Stimulated activated naive CD8-positive, alpha-beta T cell treated with anti-CD3 and anti-CD28 coated beads, Interleukin-15, amount 100 ng/mL, for 72 hours (primary cell): ENCODE results near the gene CLCN4.

ENCODE experiments used
- ATAC-seq: fragments of 150-1000 bp; cut with Tn5 transposase; 2 replicates; pipeline ENCODE4 v1.10.0; 2021; ENCODE audit warnings: mild to moderate bottlenecking, moderate library complexity
- DNase-seq, 2 donors: peaks; one replicate each; pipeline ENCODE4 v3.0.0; 2021 to 2022
- H3K27ac Mint-ChIP-seq, 2 donors: one replicate each; pipeline ENCODE4 v1.8.0; 2022; ENCODE audit warnings: mild to moderate bottlenecking in 2 of 2, mixed read lengths in 2 of 2, moderate library complexity in 2 of 2
- H3K27me3 Mint-ChIP-seq: one replicate; pipeline ENCODE4 v1.8.0; 2022; ENCODE audit warnings: mixed read lengths
- H3K4me1 Mint-ChIP-seq: one replicate; pipeline ENCODE4 v1.8.0; 2022; ENCODE audit warnings: mild to moderate bottlenecking, mixed read lengths
- H3K4me3 Mint-ChIP-seq, 2 donors: one replicate each; pipeline ENCODE4 v1.8.0; 2022; ENCODE audit warnings: mild to moderate bottlenecking in 2 of 2, mixed read lengths in 2 of 2, moderate library complexity in 1 of 2
- H3K9me3 Mint-ChIP-seq, 2 donors: one replicate each; pipeline ENCODE4 v1.8.0; 2022; ENCODE audit warnings: mixed read lengths in 2 of 2

The CLCN4 gene

DNA sequence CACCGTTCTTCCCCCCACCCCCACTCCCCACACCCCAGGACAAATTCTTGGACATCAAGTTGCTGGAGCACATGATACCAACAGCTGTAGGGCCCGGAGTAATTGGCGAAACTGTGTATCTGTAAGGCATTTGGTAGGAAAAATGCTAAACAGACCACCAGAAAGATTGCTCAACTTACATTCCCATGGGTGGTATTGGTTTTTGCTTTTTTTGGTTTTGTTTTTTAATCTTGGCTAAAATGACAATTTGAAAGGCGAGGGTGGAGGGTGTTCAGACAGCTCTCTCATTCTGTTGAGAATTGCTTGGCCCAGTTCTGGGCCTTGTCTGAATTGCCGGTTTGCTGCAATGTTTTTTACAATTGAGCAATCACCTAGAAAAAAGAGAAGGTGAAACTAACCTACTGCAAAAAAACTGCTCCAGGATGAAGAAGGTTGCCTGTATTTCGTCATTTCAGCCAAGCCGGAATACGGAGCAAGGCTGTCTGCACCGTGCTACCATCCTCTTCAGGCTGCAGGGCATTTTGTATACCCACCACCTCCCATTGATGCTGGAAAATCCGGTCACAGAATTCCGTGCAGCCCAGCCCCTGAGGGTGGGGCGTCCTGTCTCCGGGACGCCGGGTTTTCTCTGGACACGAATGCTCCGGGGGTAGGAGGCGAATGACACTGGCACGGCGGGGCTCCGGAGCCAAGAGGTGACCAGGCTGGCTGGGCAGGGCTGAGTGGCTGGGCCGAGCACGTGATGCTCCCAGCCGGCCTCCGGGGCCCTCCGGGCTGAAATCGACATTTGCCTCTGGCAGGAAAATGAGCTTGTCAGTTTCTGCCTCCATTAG, at the start of gene CLCN4:
TSS of gene CLCN4 (plus strand) at position 777 of the 833 bp plus-strand sequence. CDS start 28,058 bp downstream, outside the sequence.
- H3K27me3 Mint-ChIP-seq = peaks cover 50% of the 10 kb centered on the region
- H3K4me1 Mint-ChIP-seq = peaks cover 13% of the 10 kb centered on the region
- ATAC-seq = peak; percentile 57
- peak within 1 kb of the TSS; percentile 56 to 59 for H3K4me3 Mint-ChIP-seq
- H3K9me3 Mint-ChIP-seq = no peaks in the 10 kb centered on the region
- H3K27ac Mint-ChIP-seq = peak within 1 kb of the TSS in 1 of 2 donors; percentile 91
- no peak for DNase-seq

DNA sequence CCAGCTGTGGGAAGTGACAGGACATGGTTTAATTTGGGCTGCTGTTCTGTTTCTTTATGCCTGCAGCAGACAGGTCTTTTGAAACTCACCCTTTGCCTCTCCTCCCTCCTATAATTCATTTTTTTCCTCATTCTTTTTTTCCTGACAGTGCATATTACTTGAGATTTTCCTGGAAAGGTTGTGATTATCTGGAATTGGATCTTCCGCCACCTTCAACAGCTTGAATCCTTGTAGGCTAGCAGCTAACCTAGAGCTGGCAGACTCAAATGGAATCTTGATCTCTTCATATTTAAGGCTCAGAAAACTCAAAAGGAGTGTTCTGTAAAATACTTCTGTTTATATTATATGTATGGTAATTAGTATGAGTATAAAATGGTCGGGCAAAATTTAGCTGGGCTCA, 49.3 kb upstream of the CLCN4 start:
- ATAC-seq (no peak), DNase-seq (no peak)
- no peak overlapping the region for H3K27ac Mint-ChIP-seq
- peak overlapping the region in 1 of 2 donors; percentile 56 for H3K4me3 Mint-ChIP-seq
- H3K4me1 Mint-ChIP-seq = peaks cover 68% of the 10 kb centered on the region
- no peaks in the 10 kb centered on the region for H3K27me3 Mint-ChIP-seq
- H3K9me3 Mint-ChIP-seq = no peaks in the 10 kb centered on the region

DNA sequence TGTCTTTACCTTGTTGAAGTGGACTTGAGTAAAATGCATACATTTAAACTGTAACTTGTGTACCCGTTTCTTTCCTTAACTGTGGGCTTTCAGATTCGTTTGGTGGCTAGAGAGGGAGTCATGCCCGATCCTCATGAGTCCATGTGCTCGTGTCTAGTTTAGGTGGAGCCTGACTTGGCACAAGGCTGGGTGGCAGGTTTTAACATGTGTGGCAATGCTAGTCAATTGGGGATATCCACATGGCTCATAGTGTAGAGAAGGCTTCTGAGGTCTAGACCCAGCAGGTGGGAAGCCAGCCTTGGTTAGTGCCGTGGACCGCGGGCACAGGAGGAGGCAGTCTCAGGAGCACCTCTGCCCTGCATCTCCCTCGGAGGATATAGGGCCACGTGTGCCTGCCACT, 48.5 kb upstream of the CLCN4 start:
- H3K4me3 Mint-ChIP-seq = peak overlapping the region in 1 of 2 donors; percentile 37
- no peak for DNase-seq
- ATAC-seq = no peak
- H3K27ac Mint-ChIP-seq = no peak overlapping the region
- H3K4me1 Mint-ChIP-seq = peaks cover 72% of the 10 kb centered on the region
- no peaks in the 10 kb centered on the region for H3K27me3 Mint-ChIP-seq
- H3K9me3 Mint-ChIP-seq = no peaks in the 10 kb centered on the region

DNA sequence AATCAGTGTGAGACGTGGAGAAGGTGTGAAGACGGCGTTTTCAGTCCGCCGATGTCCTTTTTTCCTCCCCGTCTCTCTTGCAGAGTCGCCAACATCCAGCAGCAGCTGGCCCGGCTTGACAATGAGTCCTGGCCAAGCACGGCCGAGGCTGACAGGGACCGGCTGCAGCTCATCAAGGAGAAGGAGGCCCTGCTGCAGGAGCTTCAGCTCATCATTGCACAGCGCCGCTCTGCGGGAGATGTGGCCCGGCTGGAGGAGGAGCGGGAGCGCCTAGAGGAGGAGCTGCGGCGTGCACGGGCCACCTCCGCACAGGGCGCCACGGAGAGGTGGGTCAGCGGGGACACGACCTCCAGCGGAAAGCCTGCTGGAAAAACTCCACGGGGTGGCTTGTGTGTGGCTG, 47.1 kb upstream of the CLCN4 start:
- ATAC-seq (no peak), DNase-seq (no peak)
- Mint-ChIP-seq H3K9me3 (no peaks in the 10 kb centered on the region), H3K4me3 (peak overlapping the region in 1 of 2 donors; percentile 78), H3K27me3 (no peaks in the 10 kb centered on the region), H3K27ac (peak overlapping the region; percentile 54 to 81), H3K4me1 (peaks cover 74% of the 10 kb centered on the region)

DNA sequence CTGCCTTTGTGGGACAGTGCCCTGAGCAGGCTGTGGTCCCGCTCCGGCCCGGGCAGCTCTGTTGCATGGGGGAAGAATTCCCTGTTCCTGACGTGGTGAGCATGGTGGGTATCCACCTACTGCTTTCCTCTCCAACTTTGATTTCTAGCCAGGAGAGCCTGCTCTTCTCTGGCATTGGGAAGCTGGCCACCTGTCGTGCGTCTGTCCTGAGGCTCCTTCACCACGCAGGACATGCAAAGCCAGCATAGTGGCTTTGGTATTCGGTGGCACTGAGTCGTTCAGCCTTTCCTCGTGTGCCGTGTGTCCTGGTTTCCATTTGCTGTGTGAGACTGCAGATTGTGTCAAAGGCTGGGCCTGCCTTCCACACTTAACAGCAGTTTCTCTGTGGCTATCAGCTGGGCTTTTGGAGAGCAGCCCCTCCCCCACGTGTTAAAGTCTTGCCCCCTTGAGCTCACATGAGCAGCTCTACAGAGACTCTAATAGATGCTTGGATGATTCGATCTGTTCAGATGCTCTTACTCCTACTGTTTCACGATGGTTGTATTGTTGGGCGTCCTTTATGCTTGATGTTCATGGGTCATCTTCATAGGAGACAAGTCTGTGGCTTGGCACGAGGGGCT, 46.3 kb upstream of the CLCN4 start:
- Mint-ChIP-seq H3K27ac (peak overlapping the region; percentile 96 to 97), H3K4me3 (peak overlapping the region; percentile 73 to 80), H3K4me1 (peaks cover 79% of the 10 kb centered on the region), H3K27me3 (no peaks in the 10 kb centered on the region), H3K9me3 (no peaks in the 10 kb centered on the region)
- peak; percentile 10 for ATAC-seq
- no peak for DNase-seq

DNA sequence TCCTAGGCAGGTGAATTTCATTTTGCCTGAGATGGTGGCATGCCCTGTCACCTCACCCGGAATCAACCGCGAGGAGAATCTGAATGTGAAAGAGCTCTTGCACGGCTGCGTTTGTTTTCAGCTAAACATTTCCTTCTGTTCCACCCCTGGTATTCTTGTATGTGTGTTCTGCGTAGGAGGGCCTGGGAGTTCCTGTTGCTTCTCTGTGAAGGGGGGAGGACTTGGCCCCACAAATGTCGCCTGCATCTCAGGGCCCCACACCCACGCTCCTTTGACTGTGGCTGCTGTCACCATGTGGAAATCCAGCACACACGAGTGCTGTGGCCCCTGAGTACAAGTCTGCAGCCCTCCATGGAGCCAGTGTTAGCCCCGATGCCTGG, 45.8 kb upstream of the CLCN4 start:
- peak overlapping the region; percentile 96 to 97 for H3K27ac Mint-ChIP-seq
- H3K9me3 Mint-ChIP-seq = no peaks in the 10 kb centered on the region
- peak overlapping the region; percentile 73 to 80 for H3K4me3 Mint-ChIP-seq
- ATAC-seq = peak; percentile 65
- H3K4me1 Mint-ChIP-seq = peaks cover 73% of the 10 kb centered on the region
- no peaks in the 10 kb centered on the region for H3K27me3 Mint-ChIP-seq
- DNase-seq = peak; percentile 48 to 66

DNA sequence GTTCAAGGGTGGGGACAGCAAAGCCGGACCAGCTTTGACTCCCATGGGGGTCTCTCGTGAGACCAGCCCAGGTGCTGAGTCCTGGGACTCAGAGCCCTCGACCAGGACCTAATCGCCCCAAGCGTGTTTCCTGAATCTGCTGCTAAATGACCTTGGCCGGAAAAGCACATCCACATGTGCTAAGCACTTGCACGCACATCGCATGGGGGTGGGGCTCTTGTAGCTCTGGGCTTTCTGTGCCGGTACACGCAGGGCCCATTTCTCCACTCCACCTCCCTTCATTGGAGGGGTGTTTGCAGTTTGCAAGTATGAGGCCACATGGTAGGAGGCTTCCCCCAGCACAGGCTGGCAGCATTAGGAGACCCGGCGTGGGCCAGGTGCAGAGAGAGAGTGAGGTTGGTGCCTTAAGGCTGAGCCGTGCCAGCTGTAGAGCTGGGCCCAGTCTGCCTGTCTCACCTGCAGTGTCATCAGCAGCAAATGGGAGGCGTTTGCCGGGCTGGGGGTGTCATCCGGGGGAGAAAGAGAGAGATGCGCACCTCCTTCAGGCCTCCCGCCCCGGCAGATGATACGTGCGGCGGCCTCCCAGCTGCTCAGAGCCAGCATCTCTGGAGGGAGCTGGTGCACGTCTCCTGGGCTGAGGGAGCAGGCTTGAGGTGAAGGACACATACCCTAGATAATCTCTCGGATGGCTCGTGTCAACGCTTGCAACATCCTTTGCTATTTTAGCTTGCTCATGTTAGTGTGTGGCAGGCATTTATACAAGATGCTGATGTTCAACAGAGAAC, 45.2 kb upstream of the CLCN4 start:
- peak overlapping the region; percentile 63 to 80 for H3K4me3 Mint-ChIP-seq
- DNase-seq (peak; percentile 51 to 59), ATAC-seq (peak; percentile 71)
- no peaks in the 10 kb centered on the region for H3K27me3 Mint-ChIP-seq
- no peaks in the 10 kb centered on the region for H3K9me3 Mint-ChIP-seq
- peak overlapping the region; percentile 74 to 97 for H3K27ac Mint-ChIP-seq
- peaks cover 67% of the 10 kb centered on the region for H3K4me1 Mint-ChIP-seq

DNA sequence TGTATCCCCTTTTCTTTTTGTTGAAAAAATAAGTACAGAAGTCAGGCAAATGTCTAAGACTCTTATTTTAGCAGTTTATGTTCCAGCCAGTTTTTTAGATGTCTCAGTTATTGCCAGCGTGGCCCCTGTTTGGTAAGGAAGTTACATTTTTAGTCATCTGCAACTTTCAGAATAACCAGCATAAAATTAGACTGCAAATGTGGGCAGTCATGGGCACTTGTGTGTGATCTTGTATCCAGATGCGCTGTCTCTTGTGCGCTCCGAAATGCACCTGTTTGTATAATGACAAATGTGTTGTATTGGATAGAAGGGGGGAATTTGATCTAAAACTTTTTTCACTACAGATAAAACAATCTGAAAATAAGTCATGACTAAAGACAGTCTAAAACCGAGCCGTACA, 44.3 kb upstream of the CLCN4 start:
- ATAC-seq (peak; percentile 29), DNase-seq (no peak)
- no peak overlapping the region for H3K27ac Mint-ChIP-seq
- H3K9me3 Mint-ChIP-seq = no peaks in the 10 kb centered on the region
- peak overlapping the region in 1 of 2 donors; percentile 39 for H3K4me3 Mint-ChIP-seq
- no peaks in the 10 kb centered on the region for H3K27me3 Mint-ChIP-seq
- peaks cover 60% of the 10 kb centered on the region for H3K4me1 Mint-ChIP-seq

DNA sequence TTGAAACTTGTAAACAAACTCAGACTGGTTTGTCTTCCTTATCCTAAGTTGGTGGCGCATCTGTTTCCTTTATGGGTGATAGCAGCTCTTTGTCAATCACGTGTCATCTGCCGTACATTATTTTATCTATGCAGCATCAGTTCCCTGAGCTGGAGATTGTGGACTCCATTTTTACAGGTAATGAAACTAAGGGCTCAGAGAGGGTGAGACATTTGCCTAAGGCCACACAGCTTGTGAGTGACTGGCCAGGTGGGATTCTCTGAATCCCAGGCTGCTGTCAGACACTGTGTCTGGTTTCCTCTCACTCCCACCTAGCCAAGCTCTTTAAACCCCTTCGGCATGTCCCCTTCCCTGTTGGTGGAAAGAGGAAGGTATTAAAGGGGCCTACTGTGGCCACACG, 41.7 kb upstream of the CLCN4 start:
- Mint-ChIP-seq H3K4me3 (no peak overlapping the region), H3K9me3 (no peaks in the 10 kb centered on the region), H3K27ac (no peak overlapping the region), H3K27me3 (no peaks in the 10 kb centered on the region), H3K4me1 (peaks cover 55% of the 10 kb centered on the region)
- no peak for ATAC-seq
- DNase-seq = no peak

DNA sequence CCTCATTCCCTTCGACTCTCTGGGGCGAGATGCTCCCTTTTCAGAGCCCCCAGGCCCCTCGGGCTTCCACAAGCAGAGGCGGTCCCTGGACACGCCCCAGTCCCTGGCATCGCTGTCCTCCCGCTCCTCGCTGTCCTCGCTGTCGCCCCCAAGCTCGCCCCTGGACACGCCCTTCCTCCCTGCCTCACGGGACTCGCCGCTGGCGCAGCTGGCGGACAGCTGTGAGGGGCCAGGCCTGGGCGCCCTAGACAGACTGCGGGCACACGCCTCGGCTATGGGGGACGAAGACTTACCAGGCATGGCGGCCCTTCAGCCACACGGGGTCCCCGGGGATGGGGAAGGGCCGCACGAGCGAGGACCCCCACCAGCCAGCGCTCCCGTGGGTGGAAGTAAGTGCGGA, 39.5 kb upstream of the CLCN4 start:
- Mint-ChIP-seq H3K27me3 (no peaks in the 10 kb centered on the region), H3K4me1 (peaks cover 58% of the 10 kb centered on the region), H3K4me3 (peak overlapping the region in 1 of 2 donors; percentile 41), H3K9me3 (no peaks in the 10 kb centered on the region), H3K27ac (peak overlapping the region in 1 of 2 donors; percentile 78)
- ATAC-seq (peak; percentile 31), DNase-seq (no peak)

DNA sequence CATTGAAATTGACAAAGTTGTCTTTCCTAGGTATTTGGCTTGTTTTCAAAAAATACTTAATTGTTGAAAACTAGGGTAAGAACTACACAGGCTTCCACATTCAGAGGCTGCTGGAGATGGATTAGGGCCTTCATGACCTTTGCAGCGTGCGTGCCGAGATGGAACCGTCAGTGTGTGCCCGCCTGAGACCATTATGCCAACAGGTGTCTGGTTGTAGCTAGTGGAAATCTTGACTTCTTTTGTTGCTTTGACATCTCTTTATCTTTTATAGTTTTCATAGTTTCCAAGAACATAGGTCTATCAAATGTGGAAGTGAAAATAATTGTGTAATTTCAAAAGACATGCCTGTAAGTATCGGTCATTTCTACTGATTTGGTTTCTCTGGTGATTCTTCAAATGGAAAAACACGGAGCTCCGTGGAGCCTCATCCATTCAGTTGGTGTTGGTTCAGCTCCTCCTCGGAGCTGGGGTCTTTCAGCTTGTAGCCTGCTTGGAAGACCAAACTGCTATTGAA, 38.9 kb upstream of the CLCN4 start:
- peaks cover 54% of the 10 kb centered on the region for H3K4me1 Mint-ChIP-seq
- no peak overlapping the region for H3K4me3 Mint-ChIP-seq
- DNase-seq (no peak), ATAC-seq (no peak)
- H3K27ac Mint-ChIP-seq = no peak overlapping the region
- no peaks in the 10 kb centered on the region for H3K27me3 Mint-ChIP-seq
- no peaks in the 10 kb centered on the region for H3K9me3 Mint-ChIP-seq

DNA sequence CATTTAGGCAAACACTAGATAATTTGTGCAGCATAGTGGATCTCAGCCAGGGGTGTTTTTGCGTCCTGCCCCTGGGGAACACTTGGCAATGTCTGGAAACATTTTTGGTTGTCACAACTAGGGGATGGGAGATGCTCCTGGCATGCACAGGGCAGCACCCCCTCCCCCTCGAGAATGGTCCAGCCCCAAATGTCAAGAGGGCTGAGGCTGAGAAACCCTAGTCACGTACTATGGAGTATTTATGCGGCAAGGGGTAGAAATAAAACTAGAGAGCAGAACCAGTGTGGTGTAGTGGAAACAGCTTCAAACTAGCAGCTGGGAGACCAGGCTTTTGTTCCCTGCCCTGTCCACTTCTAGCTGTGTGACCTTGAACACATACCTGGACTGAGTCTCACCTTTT, 38.2 kb upstream of the CLCN4 start:
- ATAC-seq (no peak), DNase-seq (no peak)
- peaks cover 54% of the 10 kb centered on the region for H3K4me1 Mint-ChIP-seq
- no peaks in the 10 kb centered on the region for H3K9me3 Mint-ChIP-seq
- H3K27me3 Mint-ChIP-seq = no peaks in the 10 kb centered on the region
- no peak overlapping the region for H3K27ac Mint-ChIP-seq
- no peak overlapping the region for H3K4me3 Mint-ChIP-seq

DNA sequence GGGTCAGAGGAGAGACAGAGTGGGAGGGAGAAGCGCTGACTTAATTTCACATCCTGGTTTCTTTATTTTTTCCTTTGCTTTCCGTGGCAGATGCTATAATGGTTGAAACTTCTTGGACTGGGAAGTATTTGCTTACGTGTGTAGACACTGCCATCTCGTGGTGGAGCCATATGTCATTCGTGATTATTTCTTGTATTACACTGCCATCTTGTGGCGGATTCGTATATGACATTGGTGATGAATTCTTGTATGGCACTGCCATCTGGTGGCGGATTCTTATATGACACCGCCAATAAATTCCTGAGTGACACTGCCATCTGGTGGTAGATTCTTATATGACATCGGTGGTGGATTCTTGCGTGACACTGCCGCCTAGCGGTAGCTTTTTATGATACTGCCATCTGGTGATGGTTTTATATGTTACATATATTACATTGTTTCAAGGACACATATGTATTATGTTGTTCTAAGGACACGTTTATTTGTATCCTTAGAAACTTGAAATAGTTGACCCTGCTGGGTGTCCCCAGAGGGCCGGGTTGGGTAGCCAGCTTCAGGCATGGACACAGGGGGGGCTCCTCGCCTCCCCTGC, 37.3 kb upstream of the CLCN4 start:
- H3K4me1 Mint-ChIP-seq = peaks cover 54% of the 10 kb centered on the region
- no peaks in the 10 kb centered on the region for H3K9me3 Mint-ChIP-seq
- peak; percentile 55 for ATAC-seq
- no peak overlapping the region for H3K4me3 Mint-ChIP-seq
- DNase-seq = peak; percentile 61 to 64
- H3K27me3 Mint-ChIP-seq = no peaks in the 10 kb centered on the region
- H3K27ac Mint-ChIP-seq = no peak overlapping the region

DNA sequence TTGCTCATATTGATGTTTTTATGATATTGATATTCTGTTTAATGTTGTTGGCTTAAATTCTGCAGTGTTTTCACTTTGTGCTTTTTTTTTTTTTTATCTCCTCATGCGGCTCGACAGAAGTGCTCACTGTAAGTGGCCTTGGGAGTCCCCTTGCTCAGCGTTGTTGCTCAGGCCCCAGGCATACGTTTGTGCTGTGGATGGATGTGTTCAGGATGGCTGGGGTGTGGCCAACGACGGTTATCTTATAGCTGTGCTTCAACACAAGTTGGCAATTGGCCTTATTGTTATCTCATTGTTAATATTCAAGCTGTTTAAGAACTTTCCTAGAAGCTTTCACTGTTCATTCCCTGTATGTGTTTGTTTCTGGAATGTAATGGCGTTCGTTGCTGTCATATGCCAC, 36.4 kb upstream of the CLCN4 start:
- no peak for ATAC-seq
- Mint-ChIP-seq H3K4me3 (no peak overlapping the region), H3K27ac (no peak overlapping the region), H3K9me3 (no peaks in the 10 kb centered on the region), H3K27me3 (no peaks in the 10 kb centered on the region), H3K4me1 (peaks cover 46% of the 10 kb centered on the region)
- DNase-seq = no peak

DNA sequence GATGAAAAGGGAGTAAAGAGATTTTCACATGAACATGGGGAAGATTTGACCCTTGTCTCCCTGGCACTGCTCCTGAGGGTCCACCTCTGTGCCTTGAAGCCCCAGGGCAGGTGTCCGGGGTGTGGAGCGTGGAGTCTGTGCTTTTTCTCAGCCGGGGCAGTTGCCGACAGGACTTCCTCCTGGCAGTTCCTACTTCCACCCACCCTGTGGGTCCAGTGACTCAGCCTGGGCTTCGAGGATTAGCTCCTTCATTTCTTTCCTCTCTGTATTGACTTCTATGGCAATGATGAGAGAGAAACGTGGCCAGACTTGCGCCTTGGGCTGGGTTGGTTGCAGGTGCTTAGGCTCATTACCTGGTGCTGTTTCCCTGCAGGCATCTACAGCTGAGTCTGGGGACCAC, 35.9 kb upstream of the CLCN4 start:
- H3K27me3 Mint-ChIP-seq = no peaks in the 10 kb centered on the region
- H3K27ac Mint-ChIP-seq = peak overlapping the region in 1 of 2 donors; percentile 27
- peaks cover 46% of the 10 kb centered on the region for H3K4me1 Mint-ChIP-seq
- H3K4me3 Mint-ChIP-seq = no peak overlapping the region
- no peaks in the 10 kb centered on the region for H3K9me3 Mint-ChIP-seq
- DNase-seq (no peak), ATAC-seq (no peak)
